Neutrophil (primary cell): ENCODE measurements around the gene ATP1B4.

ENCODE experiments used
- H3K27ac ChIP-seq: fragments of 200-600 bp; sonication (generic); 2 replicates; pipeline ENCODE4 v1.5.1; 2016; ENCODE audit warnings: mild to moderate bottlenecking, moderate library complexity
- H3K27me3 ChIP-seq: fragments of 200-600 bp; sonication (generic); 2 replicates; pipeline ENCODE4 v1.6.0; 2016; ENCODE audit warnings: mild to moderate bottlenecking
- H3K36me3 ChIP-seq: fragments of 200-600 bp; sonication (generic); 2 replicates; pipeline ENCODE4 v1.5.1; 2017
- H3K4me1 ChIP-seq, 2 experiments: fragments of 200-600 bp in 1 of 2; sonication (generic) in 1 of 2; 1 replicate in 1 of 2; 2 replicates in 1 of 2; pipeline versions ENCODE4 v1.5.1 to v1.6.1; 2013 to 2016; ENCODE audit warnings: low read depth in 1 of 2, low read length in 1 of 2, mild to moderate bottlenecking in 1 of 2, moderate library complexity in 1 of 2; ENCODE audit not compliant: control insufficient read depth in 1 of 2, insufficient read depth in 1 of 2
- H3K4me3 ChIP-seq, 2 experiments: fragments of 200-600 bp in 1 of 2; sonication (generic) in 1 of 2; 1 replicate in 1 of 2; 2 replicates in 1 of 2; pipeline ENCODE4 v1.5.1; 2013 to 2016; ENCODE audit warnings: low read depth in 1 of 2, low read length in 1 of 2, mild to moderate bottlenecking in 1 of 2, moderate library complexity in 1 of 2
- H3K9me3 ChIP-seq: fragments of 200-600 bp; sonication (generic); 2 replicates; pipeline ENCODE4 v1.5.1; 2016
- TF ChIP-seq, protein P1 (sequence below): fragments of 200-600 bp; sonication (generic); IDR thresholded peaks from 2 replicates; pipeline ENCODE4 v1.5.1; 2016; ENCODE audit warnings: antibody characterized with exemption

The ATP1B4 gene

DNA sequence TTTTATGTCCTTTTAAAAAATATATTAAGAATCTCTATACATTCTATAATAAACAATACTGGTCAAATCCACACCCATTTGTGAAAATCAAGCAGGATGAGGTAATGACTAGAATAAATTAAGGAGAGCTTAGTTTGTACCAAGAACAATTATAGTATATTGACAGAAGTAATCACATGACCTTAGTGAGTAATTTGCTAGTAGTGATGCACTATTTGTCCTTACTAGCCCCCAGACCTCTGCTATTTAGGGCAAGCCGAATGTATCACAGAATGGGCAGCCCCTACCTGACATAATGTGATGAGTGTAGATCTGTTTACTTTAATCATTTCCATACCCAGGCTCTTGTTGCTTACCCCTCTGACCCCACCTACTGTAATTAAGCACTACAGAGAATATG lies 15.8 kb downstream of the ATP1B4 start:
- TF ChIP-seq, protein P1, sequence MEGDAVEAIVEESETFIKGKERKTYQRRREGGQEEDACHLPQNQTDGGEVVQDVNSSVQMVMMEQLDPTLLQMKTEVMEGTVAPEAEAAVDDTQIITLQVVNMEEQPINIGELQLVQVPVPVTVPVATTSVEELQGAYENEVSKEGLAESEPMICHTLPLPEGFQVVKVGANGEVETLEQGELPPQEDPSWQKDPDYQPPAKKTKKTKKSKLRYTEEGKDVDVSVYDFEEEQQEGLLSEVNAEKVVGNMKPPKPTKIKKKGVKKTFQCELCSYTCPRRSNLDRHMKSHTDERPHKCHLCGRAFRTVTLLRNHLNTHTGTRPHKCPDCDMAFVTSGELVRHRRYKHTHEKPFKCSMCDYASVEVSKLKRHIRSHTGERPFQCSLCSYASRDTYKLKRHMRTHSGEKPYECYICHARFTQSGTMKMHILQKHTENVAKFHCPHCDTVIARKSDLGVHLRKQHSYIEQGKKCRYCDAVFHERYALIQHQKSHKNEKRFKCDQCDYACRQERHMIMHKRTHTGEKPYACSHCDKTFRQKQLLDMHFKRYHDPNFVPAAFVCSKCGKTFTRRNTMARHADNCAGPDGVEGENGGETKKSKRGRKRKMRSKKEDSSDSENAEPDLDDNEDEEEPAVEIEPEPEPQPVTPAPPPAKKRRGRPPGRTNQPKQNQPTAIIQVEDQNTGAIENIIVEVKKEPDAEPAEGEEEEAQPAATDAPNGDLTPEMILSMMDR: no peak
- Histone ChIP-seq H3K9me3 (no peaks in the 10 kb centered on the region), H3K4me1 (no peaks in the 10 kb centered on the region), H3K4me3 (no peak overlapping the region), H3K27ac (no peak overlapping the region), H3K36me3 (no peaks in the 10 kb centered on the region), H3K27me3 (no peaks in the 10 kb centered on the region)

DNA sequence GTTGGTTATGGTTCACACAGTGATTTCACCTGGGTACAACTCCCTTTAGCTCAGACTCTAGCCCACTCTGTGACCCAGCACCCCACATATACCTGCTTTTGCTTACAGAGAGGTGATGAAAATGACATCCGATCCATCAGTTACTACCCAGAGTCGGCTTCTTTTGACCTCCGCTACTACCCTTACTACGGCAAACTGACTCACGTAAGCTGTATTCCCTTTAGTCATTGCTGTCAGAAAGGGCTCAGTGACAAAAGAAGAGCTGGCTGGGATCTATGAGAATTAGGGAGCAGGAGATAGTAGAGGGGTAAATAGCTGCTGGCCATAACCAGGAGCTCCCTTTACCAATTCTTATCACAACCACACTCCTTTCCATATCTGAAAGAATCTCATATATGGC lies 16.7 kb downstream of the ATP1B4 start:
- Histone ChIP-seq H3K27me3 (no peaks in the 10 kb centered on the region), H3K27ac (no peak overlapping the region), H3K36me3 (no peaks in the 10 kb centered on the region), H3K4me1 (no peaks in the 10 kb centered on the region), H3K4me3 (no peak overlapping the region), H3K9me3 (no peaks in the 10 kb centered on the region)
- TF ChIP-seq, protein P1: no peak

DNA sequence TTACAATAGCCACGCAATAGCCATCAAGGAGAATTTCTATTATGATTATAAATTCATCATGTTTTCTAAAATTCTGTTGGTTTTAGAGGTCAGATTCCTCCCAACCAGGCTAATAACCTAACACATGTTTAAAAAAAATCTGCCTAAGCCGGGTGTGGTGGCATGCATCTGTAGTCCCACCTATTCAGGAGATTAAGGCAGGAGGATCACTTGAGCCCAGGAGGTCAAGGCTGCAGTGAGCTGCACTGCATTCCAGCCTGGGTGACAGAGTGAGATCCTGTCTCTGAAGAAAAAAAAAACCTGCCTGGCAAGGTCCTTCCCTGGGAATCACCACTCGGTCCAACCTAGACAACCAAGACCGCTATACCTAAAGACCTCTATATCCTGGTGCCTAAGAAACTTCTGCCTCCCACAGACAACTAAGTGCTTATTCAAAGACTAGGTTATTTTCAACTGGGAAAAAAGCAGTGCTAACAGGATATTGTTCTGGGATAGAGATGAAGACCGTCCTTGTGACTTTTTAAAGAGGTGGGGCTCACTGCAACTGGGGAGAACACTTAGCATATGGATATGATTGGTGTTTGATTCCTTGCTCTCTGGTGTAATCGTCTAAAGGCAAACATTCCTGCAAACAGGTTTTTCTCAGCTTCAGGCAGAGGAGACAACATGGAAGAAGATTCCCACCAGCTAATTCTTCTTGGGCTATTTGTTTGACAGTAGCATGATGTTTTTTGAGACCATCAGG lies 18.2 kb downstream of the ATP1B4 start:
- Histone ChIP-seq H3K4me1 (no peaks in the 10 kb centered on the region), H3K27me3 (no peaks in the 10 kb centered on the region), H3K4me3 (no peak overlapping the region), H3K27ac (no peak overlapping the region), H3K36me3 (no peaks in the 10 kb centered on the region), H3K9me3 (no peaks in the 10 kb centered on the region)
- TF ChIP-seq, protein P1: no peak

DNA sequence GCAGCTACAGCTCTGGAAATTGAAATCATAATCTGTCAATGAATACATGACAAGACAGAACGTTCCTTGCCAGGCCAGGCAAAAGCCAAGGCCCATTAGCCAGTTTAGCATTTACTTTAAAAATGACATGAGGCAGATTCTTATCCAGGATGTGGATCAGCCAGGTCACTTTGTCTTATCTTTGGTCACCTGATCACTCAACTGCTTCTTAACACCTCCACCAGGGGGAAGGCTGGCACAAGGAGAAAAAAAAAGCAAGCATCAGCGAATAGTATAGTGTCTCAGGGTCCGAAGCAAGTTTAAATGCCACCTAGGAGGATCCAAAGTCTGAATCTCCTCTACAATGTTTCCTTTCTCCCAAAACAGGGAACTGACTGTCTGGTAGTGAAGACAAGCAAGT lies 18.8 kb downstream of the ATP1B4 start:
- Histone ChIP-seq H3K4me1 (no peaks in the 10 kb centered on the region), H3K36me3 (no peaks in the 10 kb centered on the region), H3K27ac (no peak overlapping the region), H3K4me3 (no peak overlapping the region), H3K27me3 (no peaks in the 10 kb centered on the region), H3K9me3 (no peaks in the 10 kb centered on the region)
- TF ChIP-seq, protein P1: no peak

DNA sequence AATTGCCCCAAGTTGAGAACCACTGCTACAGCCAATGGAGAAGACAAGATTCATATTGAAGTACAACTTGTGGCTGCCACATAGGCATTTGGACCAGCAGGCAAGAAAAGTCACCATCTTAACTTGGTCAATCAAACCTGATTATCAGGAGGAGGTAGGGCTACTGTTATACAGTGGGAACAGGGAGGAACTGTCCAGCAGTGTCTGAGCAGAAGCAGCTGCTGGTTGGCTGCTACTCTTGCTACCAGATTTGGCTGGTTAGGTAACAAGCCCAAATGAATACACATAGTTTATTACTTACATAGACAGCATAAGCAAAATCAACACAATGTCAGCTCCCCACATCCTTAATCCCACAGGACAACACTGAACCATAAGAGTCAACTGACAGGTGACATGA lies 39.4 kb downstream of the ATP1B4 start:
- no peak overlapping the region for H3K4me3 ChIP-seq
- H3K4me1 ChIP-seq: no peaks in the 10 kb centered on the region
- H3K27ac ChIP-seq: no peak overlapping the region
- no peaks in the 10 kb centered on the region for H3K36me3 ChIP-seq
- TF ChIP-seq, protein P1: no peak
- no peaks in the 10 kb centered on the region for H3K9me3 ChIP-seq
- H3K27me3 ChIP-seq: no peaks in the 10 kb centered on the region
